GM20000 (cell line): Measurements from ENCODE around the gene LRRC37B.
"Not testable (repeated sequence)": the region's sequence is repeated elsewhere in the genome, so short reads cannot be mapped to it uniquely, and the experiment has no call there.

Source experiments
- DNase-seq: peaks from one replicate; pipeline ENCODE4 v3.0.0; 2012; ENCODE audit warnings: low spot score
- CTCF ChIP-seq: IDR thresholded peaks from 2 replicates; pipeline ENCODE4 v1.5.1; 2012; ENCODE audit warnings: mild to moderate bottlenecking, control low read depth; ENCODE audit errors: extremely low read depth, missing control alignments

The LRRC37B gene

GRCh38 chr17:32010114-32010513 lies 2.9 kb downstream of the LRRC37B start:
- TF ChIP-seq CTCF, result no peak
- DNase-seq, result no peak

DNA sequence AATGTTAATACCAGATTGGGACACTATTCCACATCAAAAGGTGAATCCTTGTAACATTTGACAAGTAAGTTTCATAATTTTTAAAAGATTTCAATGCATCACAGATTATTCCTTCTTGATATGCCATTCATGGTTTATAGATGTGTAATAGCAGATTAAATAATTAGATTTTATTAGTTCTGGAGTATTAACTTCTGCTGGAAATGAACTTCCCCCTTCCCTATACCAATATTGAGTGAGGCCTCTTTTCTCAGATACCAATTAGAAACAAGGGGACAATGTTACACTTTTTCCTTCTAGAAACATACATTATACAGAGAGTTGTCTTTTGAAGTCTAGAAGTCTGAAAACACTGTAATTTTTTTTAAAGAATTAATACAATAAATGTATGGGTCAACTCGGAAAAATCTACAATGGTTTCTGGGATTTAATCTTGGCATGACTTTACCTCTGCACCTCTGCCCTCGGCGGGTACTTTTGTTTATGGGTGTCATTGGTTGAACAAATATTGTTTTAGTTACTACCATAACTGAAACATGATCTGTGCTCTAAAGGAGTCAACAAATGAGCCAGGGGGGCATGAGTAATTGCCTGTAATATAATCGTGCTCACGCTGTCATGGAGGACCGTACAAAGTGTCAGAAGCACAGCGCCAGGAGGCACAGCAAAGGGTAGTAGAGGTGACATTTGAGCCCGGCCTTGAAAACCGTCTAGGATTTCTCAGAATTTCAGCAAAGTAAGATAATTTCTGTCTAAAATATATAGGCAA lies 8.2 kb downstream of the LRRC37B start:
- TF ChIP-seq CTCF, result no peak
- no peak for DNase-seq

DNA sequence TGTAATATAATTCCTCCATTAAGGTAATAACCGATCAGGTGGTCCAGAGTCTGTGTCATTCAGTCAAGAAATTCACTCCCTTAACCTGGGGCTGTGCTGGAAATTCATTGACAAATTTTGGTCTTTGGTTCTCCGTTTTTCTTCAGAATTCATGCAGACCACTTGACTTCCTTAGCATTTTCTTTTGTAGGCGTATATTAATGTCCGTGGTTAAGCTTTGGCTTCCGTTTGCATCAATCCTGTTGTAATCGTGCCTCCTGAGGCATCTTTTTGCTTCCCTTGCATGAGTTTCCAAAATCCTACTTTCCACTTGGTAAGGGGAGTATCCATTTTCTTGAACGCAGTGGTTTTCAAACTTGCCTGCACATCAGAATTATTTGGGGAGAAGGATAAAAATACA lies 9.0 kb downstream of the LRRC37B start:
- no peak for TF ChIP-seq CTCF
- no peak for DNase-seq

DNA sequence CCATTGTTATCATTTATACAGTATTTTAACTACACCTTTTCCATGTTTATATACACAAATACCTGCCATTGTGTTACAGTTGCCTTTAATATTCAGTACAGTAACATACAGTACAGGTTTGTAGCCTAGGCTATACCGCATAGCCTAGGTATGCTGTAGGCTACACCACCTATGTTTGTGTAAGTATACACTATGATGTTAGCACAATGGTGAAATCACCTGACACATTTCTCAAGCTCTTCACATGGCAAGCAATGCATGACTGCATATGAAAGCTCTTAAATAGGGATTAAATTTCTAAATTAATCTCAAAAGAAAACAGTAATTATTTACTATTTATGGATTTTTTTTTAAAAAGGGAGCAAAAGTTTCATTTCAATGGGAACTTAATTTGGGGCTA lies 12.0 kb downstream of the LRRC37B start:
- DNase-seq, result no peak
- TF ChIP-seq CTCF, result no peak

GRCh38 chr17:32020943-32021614 lies 13.9 kb downstream of the LRRC37B start:
- TF ChIP-seq CTCF, result no peak
- DNase-seq, result no peak

- DNase-seq, result no peak
- TF ChIP-seq CTCF, result no peak
Observed at GRCh38 chr17:32021615-32021955, 14.4 kb downstream of the LRRC37B start.

DNA sequence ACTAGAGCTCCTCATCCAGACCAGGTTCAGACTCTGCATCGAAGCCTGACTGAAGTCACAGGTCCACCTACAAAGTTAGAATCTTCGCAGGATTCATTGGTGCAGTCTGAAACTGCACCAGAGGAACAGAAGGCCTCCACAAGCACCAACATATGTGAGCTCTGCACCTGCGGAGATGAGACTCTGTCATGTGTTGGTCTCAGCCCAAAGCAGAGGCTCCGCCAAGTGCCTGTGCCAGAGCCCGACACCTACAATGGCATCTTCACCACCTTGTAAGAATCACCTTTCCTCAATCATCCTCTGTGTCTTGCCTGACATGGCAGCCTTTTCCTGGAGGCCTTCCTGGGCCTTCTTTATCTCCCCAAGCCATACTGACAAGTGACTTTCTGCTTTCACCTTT lies 15.4 kb downstream of the LRRC37B start:
- DNase-seq, result not testable (repeated sequence)

- not testable (repeated sequence) for DNase-seq
Observed at GRCh38 chr17:32027271-32027670, 20.1 kb downstream of the LRRC37B start.
